Measurements from ENCODE around the gene RGS7BP. TPM values are rescaled to one million over a fixed set of nuclear protein-coding genes. Genes with fewer than 3 reads are reported as not detected.

RGS7BP gene
- total RNA-seq, 1 donor from 2014 or later: not detected

- no peak overlapping the region for H3K4me3 ChIP-seq (ENCODE audit: low read depth, low read length)
- DNase-seq (ENCODE audit: low read depth): no peak
- TF ChIP-seq CTCF (conservative IDR thresholded peaks at IDR 0.05; ENCODE audit: low read depth, low read length): no peak
Measured at GRCh38 chr5:64654561-64654938, 148.7 kb downstream of the RGS7BP start.

- TF ChIP-seq CTCF (conservative IDR thresholded peaks at IDR 0.05; ENCODE audit: low read depth, low read length): no peak
- no peak overlapping the region for H3K4me3 ChIP-seq (ENCODE audit: low read depth, low read length)
- DNase-seq (ENCODE audit: low read depth): no peak
Measured at GRCh38 chr5:64655596-64655995, 149.8 kb downstream of the RGS7BP start.

- no peak for DNase-seq (ENCODE audit: low read depth)
- no peak overlapping the region for H3K4me3 ChIP-seq (ENCODE audit: low read depth, low read length)
- no peak for TF ChIP-seq CTCF (conservative IDR thresholded peaks at IDR 0.05; ENCODE audit: low read depth, low read length)
Measured at GRCh38 chr5:64659289-64659688, 153.5 kb downstream of the RGS7BP start.

Other genes with a start within 250 kb of the RGS7BP start
- gene SHISAL2B, start 184.5 kb downstream of the RGS7BP start, total RNA-seq: not detected in 2 replicates

Measured in epithelial cell of proximal tubule (primary cell).